Measurements from ENCODE around the gene IGF1R. TPM values are rescaled to one million over a fixed set of nuclear protein-coding genes. Genes with fewer than 3 reads are reported as not detected.

The IGF1R gene
- total and polyA plus RNA-seq, 2 of the 8 experiments (the other 6 are each of a cell fraction or from before 2014, with no cell fraction given): 32.9 to 109 TPM

GRCh38 chr15:98842973-98843285 lies 194.6 kb downstream of the IGF1R start:
- CTCF ChIA-PET (ENCODE audit: partially characterized antibody): interaction anchor here (0.6 to 2.4 kb wide), 4 partner anchors 34 to 81 kb away, joined by 3 to 6 read pairs (median 5); no protein-coding TSS in a partner anchor
- Histone ChIP-seq H3K4me3 (ENCODE audit: extremely low read depth in 1 of 4, insufficient read depth in 2 of 4, low read depth in 3 of 4, low read length in 4 of 4) (no peak overlapping the region), H3K9me3 (ENCODE audit: insufficient read depth in 2 of 2, low read depth in 1 of 2, low read length in 1 of 2) (no peaks in the 10 kb centered on the region), H3K79me2 (ENCODE audit: control insufficient read depth in 1 of 2, insufficient read depth in 2 of 2, low read length in 2 of 2) (peaks cover 7 to 94% of the 10 kb centered on the region in 2 experiments), H3K56ac (replicated peaks; ENCODE audit: insufficient read length, low read depth, low read length) (no peak overlapping the region), H2AFZ (ENCODE audit: low read length) (no peak overlapping the region), H4K91ac (replicated peaks; ENCODE audit: insufficient read length, low read length) (no peak overlapping the region), H2AK5ac (ENCODE audit: low read depth, low read length) (no peak overlapping the region), H3K18ac (ENCODE audit: extremely low read depth, low read length) (no peak overlapping the region), H3K4ac (replicated peaks; ENCODE audit: insufficient read length, low read depth, low read length) (no peak overlapping the region), H2BK12ac (ENCODE audit: low read depth, low read length) (no peak overlapping the region), H3K27ac (ENCODE audit: low read depth, low read length) (no peak overlapping the region), H3K27me3 (replicated peaks in 1 of 4; ENCODE audit: control insufficient read depth in 3 of 4, extremely low read depth in 1 of 4, insufficient read depth in 3 of 4, low read length in 3 of 4) (no peaks in the 10 kb centered on the region), H2BK120ac (replicated peaks; ENCODE audit: low read depth, low read length) (no peak overlapping the region), H3K14ac (ENCODE audit: insufficient read length) (no peak overlapping the region), H4K5ac (ENCODE audit: insufficient read length, low read depth, low read length) (no peak overlapping the region), H3K23ac (ENCODE audit: insufficient read length) (no peak overlapping the region), H2BK5ac (ENCODE audit: low read depth, low read length) (no peak overlapping the region), H4K20me1 (replicated peaks in 1 of 2; ENCODE audit: control insufficient read depth in 1 of 2, insufficient read depth in 2 of 2, low read length in 2 of 2) (peaks cover 7 to 9% of the 10 kb centered on the region in 2 experiments), H3K9ac (replicated peaks in 1 of 4; ENCODE audit: extremely low read depth in 1 of 4, low read depth in 3 of 4, low read length in 3 of 4) (no peak overlapping the region; a peak in 1 of 7 replicates), H3K4me2 (ENCODE audit: insufficient read depth in 1 of 2, low read depth in 2 of 2, low read length in 2 of 2) (no peak overlapping the region), H2BK15ac (ENCODE audit: low read length) (no peak overlapping the region), H4K8ac (ENCODE audit: extremely low read depth, insufficient read depth, low read length) (no peak overlapping the region), H3K79me1 (ENCODE audit: low read depth, low read length) (peaks cover 10% of the 10 kb centered on the region), H2BK20ac (ENCODE audit: low read length) (no peak overlapping the region), H3K36me3 (ENCODE audit: control insufficient read depth in 2 of 4, insufficient read depth in 4 of 4, low read length in 3 of 4) (no peaks in the 10 kb centered on the region), H3K23me2 (ENCODE audit: low read depth, low read length) (no peaks in the 10 kb centered on the region; the same call in 1 of the 2 replicates), H3K4me1 (replicated peaks in 1 of 4; ENCODE audit: control insufficient read depth in 3 of 4, insufficient read depth in 4 of 4, low read length in 3 of 4) (peaks cover 3 to 15% (median 5%) of the 10 kb centered on the region in 4 experiments; a peak in 4 of 7 replicates)
- POLR2A ChIA-PET (ENCODE audit: partially characterized antibody): interaction anchor here (1.3 to 1.9 kb wide), 2 partner anchors 9 to 20 kb away, joined by 7 read pairs; no protein-coding TSS in a partner anchor
- no peak for DNase-seq (ENCODE audit: low read depth in 1 of 2, low spot score in 2 of 2)
- FAIRE-seq: no peak
- WGBS, 2 experiments (ENCODE audit: extremely low coverage in 1 of 2, insufficient coverage in 1 of 2, insufficient read length in 1 of 2, insufficient replicate concordance in 2 of 2, low coverage in 1 of 2, low lambda C conversion rate in 2 of 2, missing lambda C conversion rate in 1 of 2): 83% methylated on average over 4 of the region's 4 CpGs; no CpG with 5 or more reads in 1 of the 2 experiments
- TF ChIP-seq CREB1 (IDR thresholded peaks at IDR 0.05): no peak
- TF ChIP-seq CEBPB (IDR thresholded peaks at IDR 0.05; ENCODE audit: low read depth, low read length): peak; percentile 45; the same call in 1 of the 2 replicates
